Thoracic aorta (tissue), 2 donors: ENCODE results near the gene NAALADL2. TPM values are rescaled to one million over a fixed set of nuclear protein-coding genes. Genes with fewer than 3 reads are reported as not detected.
"Not testable (repeated sequence)": the region's sequence is repeated elsewhere in the genome, so short reads cannot be mapped to it uniquely, and the experiment has no call there.

ENCODE experiments used
- ATAC-seq: fragments of 150-250 bp; one replicate; pipeline ENCODE4 v1.8.0; 2017; ENCODE audit warnings: low read depth; ENCODE audit not compliant: insufficient number of reproducible peaks, low FRiP score
- DNase-seq: peaks from one replicate; pipeline ENCODE4 v3.0.0-alpha.2; 2020; ENCODE audit warnings: low spot score
- H3K27ac ChIP-seq, 2 donors: fragments of 200-600 bp; sonication (generic); 1 replicate in 1 of 2; 2 replicates in 1 of 2; pipeline ENCODE4 v1.5.1; 2016; ENCODE audit warnings: mild to moderate bottlenecking in 2 of 2, moderate library complexity in 2 of 2
- H3K27me3 ChIP-seq: fragments of 200-600 bp; sonication (generic); replicated peaks from 2 replicates; pipeline ENCODE4 v1.6.0; 2016; ENCODE audit warnings: mild to moderate bottlenecking; ENCODE audit not compliant: insufficient read depth
- H3K36me3 ChIP-seq: fragments of 200-600 bp; sonication (generic); one replicate; pipeline ENCODE4 v1.5.1; 2016
- H3K4me1 ChIP-seq, 2 donors: fragments of 200-600 bp; sonication (generic); 1 replicate in 1 of 2; 2 replicates in 1 of 2; pipeline versions ENCODE4 v1.5.1 to v1.6.0; 2016; ENCODE audit warnings: low read depth in 2 of 2, mild to moderate bottlenecking in 1 of 2; ENCODE audit not compliant: control insufficient read depth in 1 of 2
- H3K4me3 ChIP-seq: fragments of 200-600 bp; sonication (generic); 2 replicates; pipeline ENCODE4 v1.5.1; 2016; ENCODE audit warnings: mild to moderate bottlenecking
- H3K9me3 ChIP-seq: fragments of 200-600 bp; sonication (generic); 2 replicates; pipeline ENCODE4 v1.5.1; 2016
- total RNA-seq, 2 donors: library from RNA; depleted of rRNA; stranded (reverse); fragments of >200 nt; gene quantifications; one replicate each; pipeline versions ENCODE4 v1.1.0 to v1.2.3, GENCODE V29; 2016
- TF ChIP-seq, protein P1 (sequence below): fragments of 200-600 bp; sonication (generic); IDR thresholded peaks from one replicate; pipeline ENCODE4 v1.5.1; 2019; ENCODE audit warnings: antibody characterized with exemption

Gene NAALADL2
- total RNA-seq, 2 donors from 2014 or later, result 12.9 to 21.0 TPM

DNA sequence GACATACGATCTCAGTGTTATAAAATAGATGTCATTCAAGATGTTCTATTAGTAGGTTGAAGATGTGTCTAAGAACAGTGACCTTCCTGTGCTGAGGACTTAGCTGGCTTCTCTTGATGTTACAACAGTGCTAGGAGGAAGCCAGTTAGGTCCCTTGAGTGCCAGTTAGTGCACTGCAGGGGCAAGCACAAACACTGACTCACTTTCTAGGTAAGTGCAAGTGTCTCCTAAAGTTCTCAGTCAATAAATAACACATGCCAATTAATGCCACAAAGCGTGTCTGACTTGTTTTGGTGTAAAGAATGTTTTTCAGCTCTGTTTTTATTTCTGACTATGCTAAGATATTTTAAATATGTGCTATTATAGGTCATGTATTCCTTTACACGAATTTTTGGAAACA lies 211.8 kb downstream of the NAALADL2 start:
- peaks cover 4% of the 10 kb centered on the region for H3K9me3 ChIP-seq
- H3K36me3 ChIP-seq, result no peaks in the 10 kb centered on the region
- TF ChIP-seq, protein P1, sequence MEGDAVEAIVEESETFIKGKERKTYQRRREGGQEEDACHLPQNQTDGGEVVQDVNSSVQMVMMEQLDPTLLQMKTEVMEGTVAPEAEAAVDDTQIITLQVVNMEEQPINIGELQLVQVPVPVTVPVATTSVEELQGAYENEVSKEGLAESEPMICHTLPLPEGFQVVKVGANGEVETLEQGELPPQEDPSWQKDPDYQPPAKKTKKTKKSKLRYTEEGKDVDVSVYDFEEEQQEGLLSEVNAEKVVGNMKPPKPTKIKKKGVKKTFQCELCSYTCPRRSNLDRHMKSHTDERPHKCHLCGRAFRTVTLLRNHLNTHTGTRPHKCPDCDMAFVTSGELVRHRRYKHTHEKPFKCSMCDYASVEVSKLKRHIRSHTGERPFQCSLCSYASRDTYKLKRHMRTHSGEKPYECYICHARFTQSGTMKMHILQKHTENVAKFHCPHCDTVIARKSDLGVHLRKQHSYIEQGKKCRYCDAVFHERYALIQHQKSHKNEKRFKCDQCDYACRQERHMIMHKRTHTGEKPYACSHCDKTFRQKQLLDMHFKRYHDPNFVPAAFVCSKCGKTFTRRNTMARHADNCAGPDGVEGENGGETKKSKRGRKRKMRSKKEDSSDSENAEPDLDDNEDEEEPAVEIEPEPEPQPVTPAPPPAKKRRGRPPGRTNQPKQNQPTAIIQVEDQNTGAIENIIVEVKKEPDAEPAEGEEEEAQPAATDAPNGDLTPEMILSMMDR, result no peak
- no peaks in the 10 kb centered on the region for H3K27me3 ChIP-seq
- H3K4me1 ChIP-seq, result no peaks in the 10 kb centered on the region
- DNase-seq (no peak), ATAC-seq (no peak)
- H3K27ac ChIP-seq, result no peak overlapping the region
- H3K4me3 ChIP-seq, result no peak overlapping the region

DNA sequence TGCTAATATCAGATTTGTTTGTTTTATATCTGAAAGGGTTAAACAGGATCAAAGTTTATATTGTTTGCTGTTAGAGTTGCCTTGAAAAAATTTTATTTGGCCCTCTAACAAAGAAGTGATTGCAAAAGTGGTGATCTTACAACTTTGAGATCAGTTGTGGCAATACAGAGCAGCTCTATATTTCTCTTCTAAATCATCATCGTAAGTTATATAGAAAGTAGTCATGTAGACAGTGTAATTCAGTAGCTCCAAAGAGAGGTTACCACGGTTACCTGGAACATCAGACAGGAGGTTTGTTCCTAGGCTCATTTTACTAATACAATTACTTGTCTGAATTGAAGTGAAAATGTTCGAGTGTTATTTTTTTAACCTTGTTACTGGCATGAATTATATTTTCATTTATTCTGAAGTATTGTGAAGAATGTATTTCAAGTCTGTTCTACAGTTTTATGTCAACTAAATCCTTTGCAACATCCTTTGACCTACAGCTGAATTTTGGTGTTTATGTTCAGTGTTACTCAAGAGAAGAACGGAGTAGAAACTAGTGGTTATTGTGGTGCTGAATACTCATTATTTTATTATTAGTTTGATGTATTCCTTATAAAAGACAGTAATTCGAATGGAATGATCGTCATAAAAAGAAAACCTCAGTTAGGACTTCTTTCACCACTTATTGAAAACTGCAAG lies 214.2 kb downstream of the NAALADL2 start:
- H3K4me1 ChIP-seq, result no peaks in the 10 kb centered on the region
- no peak overlapping the region for H3K4me3 ChIP-seq
- no peak for ATAC-seq
- no peaks in the 10 kb centered on the region for H3K9me3 ChIP-seq
- no peak for DNase-seq
- H3K27ac ChIP-seq, result no peak overlapping the region
- no peaks in the 10 kb centered on the region for H3K36me3 ChIP-seq
- no peaks in the 10 kb centered on the region for H3K27me3 ChIP-seq
- TF ChIP-seq, protein P1, result no peak

DNA sequence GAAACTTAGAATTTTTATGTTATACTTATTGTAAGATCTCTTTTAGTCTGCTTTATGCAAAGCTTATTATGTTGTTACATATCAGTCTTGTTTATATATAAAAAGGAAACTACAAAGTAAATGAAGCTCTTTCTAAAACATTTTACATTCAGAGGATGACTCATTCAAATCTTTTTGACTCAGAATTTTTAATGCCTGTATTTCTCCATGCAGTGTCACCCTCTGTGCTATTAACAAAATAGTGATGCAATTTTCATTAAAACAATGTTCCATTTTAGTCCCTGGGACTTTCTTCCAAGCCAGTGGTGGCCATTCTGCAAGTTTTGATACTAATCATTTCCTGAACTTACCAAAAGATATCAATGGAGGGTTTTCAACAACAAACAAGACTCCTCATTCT lies 216.1 kb downstream of the NAALADL2 start:
- no peak overlapping the region for H3K4me3 ChIP-seq
- TF ChIP-seq, protein P1, result no peak
- DNase-seq, result no peak
- H3K4me1 ChIP-seq, result no peaks in the 10 kb centered on the region
- no peak overlapping the region for H3K27ac ChIP-seq
- ATAC-seq, result no peak
- no peaks in the 10 kb centered on the region for H3K9me3 ChIP-seq
- no peaks in the 10 kb centered on the region for H3K27me3 ChIP-seq
- H3K36me3 ChIP-seq, result no peaks in the 10 kb centered on the region

DNA sequence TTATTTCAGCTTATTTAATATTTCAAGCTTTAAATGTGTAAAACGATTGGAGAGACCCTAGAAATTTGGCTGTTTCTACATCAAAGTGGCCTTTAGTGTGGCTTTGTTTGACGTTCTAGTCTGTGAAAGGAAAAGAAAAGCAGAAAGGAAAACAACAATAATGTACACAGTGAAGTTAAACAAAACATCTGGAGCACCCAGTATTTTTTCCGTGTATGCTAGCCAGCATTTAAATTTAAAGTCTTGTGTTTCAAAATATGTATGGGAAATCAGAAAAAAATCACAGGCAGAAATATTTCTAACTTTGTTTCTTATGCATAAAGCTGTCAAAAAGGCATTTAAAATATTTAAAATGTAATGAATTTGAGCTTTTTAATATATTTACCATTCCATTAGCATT lies 218.1 kb downstream of the NAALADL2 start:
- no peak for ATAC-seq
- H3K36me3 ChIP-seq, result no peaks in the 10 kb centered on the region
- no peak overlapping the region for H3K27ac ChIP-seq
- TF ChIP-seq, protein P1, result no peak
- H3K4me1 ChIP-seq, result no peaks in the 10 kb centered on the region
- no peaks in the 10 kb centered on the region for H3K27me3 ChIP-seq
- H3K9me3 ChIP-seq, result no peaks in the 10 kb centered on the region
- H3K4me3 ChIP-seq, result no peak overlapping the region
- no peak for DNase-seq

DNA sequence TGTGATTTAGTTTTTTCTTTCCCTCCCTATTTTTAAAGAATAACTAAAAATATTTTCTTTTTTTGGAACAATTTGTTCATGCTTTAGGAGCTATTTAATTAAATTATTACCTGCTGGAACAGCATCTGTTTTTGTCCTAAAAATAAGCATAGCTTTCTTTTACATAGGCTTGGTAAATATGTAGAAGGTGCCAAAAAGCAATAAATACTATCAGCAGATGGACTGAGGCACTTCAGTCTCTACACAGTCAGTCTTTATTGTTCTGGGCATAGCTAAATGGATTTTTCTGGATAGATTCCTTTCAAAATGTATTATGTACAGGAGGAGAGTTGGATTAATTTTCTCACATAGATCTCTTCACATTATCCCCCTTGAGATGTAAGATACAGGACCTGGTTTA lies 223.5 kb downstream of the NAALADL2 start:
- H3K27me3 ChIP-seq, result no peaks in the 10 kb centered on the region
- no peak overlapping the region for H3K4me3 ChIP-seq
- no peaks in the 10 kb centered on the region for H3K36me3 ChIP-seq
- H3K4me1 ChIP-seq, result no peaks in the 10 kb centered on the region
- ATAC-seq, result no peak
- DNase-seq, result no peak
- TF ChIP-seq, protein P1, result no peak
- H3K9me3 ChIP-seq, result no peaks in the 10 kb centered on the region
- no peak overlapping the region for H3K27ac ChIP-seq

DNA sequence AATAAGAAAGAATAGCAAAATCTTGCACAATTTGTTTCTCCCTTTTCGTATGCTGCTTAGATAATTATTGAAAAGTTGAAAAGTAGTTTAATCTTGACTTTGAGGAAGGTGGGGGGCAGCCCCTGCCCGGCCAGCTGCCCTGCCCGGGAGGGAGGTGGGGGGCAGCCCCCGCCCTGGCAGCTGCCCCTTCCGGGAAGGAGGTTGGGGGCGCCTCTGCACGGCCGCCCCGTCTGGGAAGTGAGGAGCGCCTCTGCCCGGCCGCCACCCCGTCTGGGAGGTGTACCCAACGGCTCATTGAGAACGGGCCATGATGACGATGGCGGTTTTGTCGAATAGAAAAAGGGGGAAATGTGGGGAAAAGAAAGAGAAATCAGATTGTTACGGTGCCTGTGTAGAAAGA lies 228.0 kb downstream of the NAALADL2 start:
- not testable (repeated sequence) for ATAC-seq, DNase-seq, H3K4me3 ChIP-seq, H3K9me3 ChIP-seq, H3K4me1 ChIP-seq, H3K36me3 ChIP-seq, H3K27ac ChIP-seq, H3K27me3 ChIP-seq
